ENCODE data around the gene ANKRD22. TPM values are rescaled to one million over a fixed set of nuclear protein-coding genes. Genes with fewer than 3 reads are reported as not detected.
"Not testable (repeated sequence)": the region's sequence is repeated elsewhere in the genome, so short reads cannot be mapped to it uniquely, and the experiment has no call there.

The ANKRD22 gene
- total RNA-seq, 1 donor from 2014 or later = not detected

DNA sequence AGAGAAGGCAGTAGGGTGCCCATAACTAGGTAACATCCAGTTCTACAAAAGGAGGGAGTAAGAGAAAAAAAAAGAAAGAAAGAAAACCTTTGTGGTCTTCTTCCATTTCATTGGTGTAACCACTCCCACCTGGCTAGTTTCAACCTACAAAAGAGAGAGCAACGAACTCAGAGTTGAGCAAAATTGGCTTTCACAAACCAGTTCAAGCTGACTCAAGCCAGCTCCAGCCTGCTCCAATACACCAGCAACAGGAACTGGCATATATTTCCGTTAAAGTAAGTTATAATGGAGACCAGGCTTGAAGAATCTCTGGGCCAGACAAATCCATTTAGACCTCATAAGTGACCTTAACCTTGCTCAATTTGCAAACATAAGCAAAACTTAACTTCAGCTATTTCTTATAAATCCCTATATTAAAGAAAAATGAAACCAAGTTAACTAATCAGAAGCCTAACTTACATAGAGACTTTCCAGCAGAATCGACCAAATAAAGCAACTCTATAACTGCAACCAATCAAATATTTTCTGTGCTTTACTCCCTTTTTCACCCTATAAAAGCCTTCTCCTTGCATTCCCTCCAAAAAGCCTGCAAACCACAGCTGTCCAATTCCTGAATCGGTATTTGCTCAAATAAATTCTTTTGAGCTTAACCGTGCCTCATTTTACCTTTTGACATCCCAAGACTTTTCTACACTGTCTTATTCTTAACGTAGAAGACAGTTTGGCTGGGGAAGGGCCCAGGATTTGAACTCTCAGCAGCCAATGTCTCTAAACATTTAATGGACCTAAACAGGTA, 10.1 kb downstream of the ANKRD22 start:
- Mint-ChIP-seq H3K4me1 (no peaks in the 10 kb centered on the region), H3K9me3 (peaks cover 2% of the 10 kb centered on the region), H3K27me3 (ENCODE audit: low read depth) (no peaks in the 10 kb centered on the region), H3K36me3 (ENCODE audit: low read depth) (no peaks in the 10 kb centered on the region), H3K4me3 (no peak overlapping the region), H3K27ac (ENCODE audit: unreplicated experiment) (no peak overlapping the region)
- TF ChIP-seq, protein P1, sequence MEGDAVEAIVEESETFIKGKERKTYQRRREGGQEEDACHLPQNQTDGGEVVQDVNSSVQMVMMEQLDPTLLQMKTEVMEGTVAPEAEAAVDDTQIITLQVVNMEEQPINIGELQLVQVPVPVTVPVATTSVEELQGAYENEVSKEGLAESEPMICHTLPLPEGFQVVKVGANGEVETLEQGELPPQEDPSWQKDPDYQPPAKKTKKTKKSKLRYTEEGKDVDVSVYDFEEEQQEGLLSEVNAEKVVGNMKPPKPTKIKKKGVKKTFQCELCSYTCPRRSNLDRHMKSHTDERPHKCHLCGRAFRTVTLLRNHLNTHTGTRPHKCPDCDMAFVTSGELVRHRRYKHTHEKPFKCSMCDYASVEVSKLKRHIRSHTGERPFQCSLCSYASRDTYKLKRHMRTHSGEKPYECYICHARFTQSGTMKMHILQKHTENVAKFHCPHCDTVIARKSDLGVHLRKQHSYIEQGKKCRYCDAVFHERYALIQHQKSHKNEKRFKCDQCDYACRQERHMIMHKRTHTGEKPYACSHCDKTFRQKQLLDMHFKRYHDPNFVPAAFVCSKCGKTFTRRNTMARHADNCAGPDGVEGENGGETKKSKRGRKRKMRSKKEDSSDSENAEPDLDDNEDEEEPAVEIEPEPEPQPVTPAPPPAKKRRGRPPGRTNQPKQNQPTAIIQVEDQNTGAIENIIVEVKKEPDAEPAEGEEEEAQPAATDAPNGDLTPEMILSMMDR (conservative IDR thresholded peaks at IDR 0.05) = no peak
- DNase-seq (ENCODE audit: low read depth, low spot score) = no peak

DNA sequence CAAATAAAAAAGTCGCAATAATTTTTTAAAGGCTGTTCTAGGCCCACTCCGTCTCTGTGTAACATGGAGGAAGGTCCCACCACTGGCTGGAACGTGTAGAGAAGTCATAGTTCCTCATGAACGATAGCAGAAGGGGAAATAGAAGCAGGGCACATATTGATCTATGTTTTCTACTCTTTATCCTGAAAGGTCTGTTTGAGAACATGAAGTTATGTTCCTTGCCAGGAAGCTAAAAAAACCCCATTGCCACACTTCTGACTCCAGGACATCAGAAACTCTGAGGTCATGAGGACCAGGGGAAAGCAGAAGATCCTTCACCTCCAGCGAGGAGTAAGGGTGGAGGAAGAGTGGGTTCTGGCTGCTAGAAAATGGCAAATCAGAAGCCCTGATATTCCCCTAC, 10.8 kb downstream of the ANKRD22 start:
- Mint-ChIP-seq H3K4me3 (no peak overlapping the region), H3K9me3 (peaks cover 2% of the 10 kb centered on the region), H3K27ac (ENCODE audit: unreplicated experiment) (no peak overlapping the region), H3K36me3 (ENCODE audit: low read depth) (no peaks in the 10 kb centered on the region), H3K4me1 (no peaks in the 10 kb centered on the region), H3K27me3 (ENCODE audit: low read depth) (no peaks in the 10 kb centered on the region)
- TF ChIP-seq, protein P1 (conservative IDR thresholded peaks at IDR 0.05) = no peak
- no peak for DNase-seq (ENCODE audit: low read depth, low spot score)

DNA sequence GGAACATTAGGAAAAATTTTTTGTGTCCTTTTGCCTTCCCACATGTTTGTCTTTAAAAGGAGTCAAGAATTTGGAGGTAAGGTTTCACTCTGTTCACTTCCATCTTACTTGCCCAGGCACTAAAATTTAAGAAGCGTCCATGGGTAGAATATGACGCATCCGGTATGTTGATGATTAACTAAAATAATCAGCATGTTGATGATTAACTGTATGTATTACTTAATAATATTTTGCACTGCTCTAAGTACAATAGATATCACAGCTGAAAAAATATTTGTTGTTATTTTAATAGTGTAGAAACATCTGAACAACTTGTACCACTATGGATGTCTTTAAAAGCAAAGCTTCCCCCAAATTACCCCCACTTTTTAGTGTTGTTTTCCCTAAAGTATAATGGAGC, 11.5 kb downstream of the ANKRD22 start:
- Mint-ChIP-seq H3K9me3 (no peaks in the 10 kb centered on the region), H3K27me3 (ENCODE audit: low read depth) (no peaks in the 10 kb centered on the region), H3K4me3 (no peak overlapping the region), H3K27ac (ENCODE audit: unreplicated experiment) (no peak overlapping the region), H3K4me1 (no peaks in the 10 kb centered on the region), H3K36me3 (ENCODE audit: low read depth) (no peaks in the 10 kb centered on the region)
- TF ChIP-seq, protein P1 (conservative IDR thresholded peaks at IDR 0.05) = no peak
- DNase-seq (ENCODE audit: low read depth, low spot score) = no peak

DNA sequence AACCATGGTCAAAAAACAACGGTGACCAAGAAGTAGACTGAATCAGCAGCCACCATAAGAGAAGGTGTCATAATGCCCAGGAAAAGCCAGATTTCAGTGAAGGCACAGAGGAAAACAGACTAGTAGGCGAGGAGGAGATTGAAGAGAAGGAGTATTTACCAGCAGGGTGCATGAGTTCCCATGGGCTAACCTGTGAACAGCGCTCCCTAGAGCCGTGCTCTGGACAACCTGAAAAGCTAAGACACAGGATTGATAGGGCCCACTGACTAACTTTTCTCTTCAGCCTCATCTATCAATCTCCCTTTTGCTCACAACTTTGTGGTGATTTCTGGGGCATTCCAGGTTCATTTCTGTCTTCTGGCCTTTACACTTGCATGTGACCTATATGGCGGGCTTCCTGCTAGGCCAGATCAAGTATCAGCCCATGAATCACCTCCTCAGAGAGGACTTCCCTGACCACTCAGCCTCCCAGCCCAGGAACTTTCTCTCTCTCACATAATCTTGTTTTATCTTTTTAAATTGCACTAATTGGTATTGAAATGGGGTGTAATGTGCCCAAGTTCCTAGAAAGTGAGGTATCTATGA, 12.8 kb downstream of the ANKRD22 start:
- Mint-ChIP-seq H3K27ac (ENCODE audit: unreplicated experiment) (no peak overlapping the region), H3K36me3 (ENCODE audit: low read depth) (no peaks in the 10 kb centered on the region), H3K4me1 (no peaks in the 10 kb centered on the region), H3K9me3 (no peaks in the 10 kb centered on the region), H3K4me3 (no peak overlapping the region), H3K27me3 (ENCODE audit: low read depth) (peaks cover under 1% of the 10 kb centered on the region)
- no peak for DNase-seq (ENCODE audit: low read depth, low spot score)
- TF ChIP-seq, protein P1 (conservative IDR thresholded peaks at IDR 0.05) = no peak

DNA sequence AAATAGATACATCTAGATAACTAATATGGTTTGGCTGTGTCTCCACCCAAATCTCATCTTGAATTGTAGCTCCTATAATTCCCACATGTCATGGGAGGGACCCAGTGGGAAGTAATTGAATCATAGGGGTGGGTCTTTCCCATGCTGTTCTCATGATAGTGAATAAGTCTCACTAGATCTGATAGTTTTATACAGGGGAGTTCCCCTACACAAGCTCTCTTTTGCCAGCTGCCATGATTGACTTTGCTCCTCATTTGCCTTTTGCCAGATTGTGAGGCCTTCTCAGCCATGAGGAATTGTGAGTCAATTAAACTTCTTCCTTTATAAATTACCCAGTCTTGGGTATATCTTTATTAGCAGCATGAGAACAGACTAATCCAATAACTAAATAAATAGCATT, 14.0 kb downstream of the ANKRD22 start:
- H3K9me3 Mint-ChIP-seq; H3K36me3 Mint-ChIP-seq (ENCODE audit: low read depth); H3K4me1 Mint-ChIP-seq; H3K4me3 Mint-ChIP-seq; H3K27ac Mint-ChIP-seq (ENCODE audit: unreplicated experiment); DNase-seq (ENCODE audit: low read depth, low spot score); H3K27me3 Mint-ChIP-seq (ENCODE audit: low read depth): not testable (repeated sequence)

DNA sequence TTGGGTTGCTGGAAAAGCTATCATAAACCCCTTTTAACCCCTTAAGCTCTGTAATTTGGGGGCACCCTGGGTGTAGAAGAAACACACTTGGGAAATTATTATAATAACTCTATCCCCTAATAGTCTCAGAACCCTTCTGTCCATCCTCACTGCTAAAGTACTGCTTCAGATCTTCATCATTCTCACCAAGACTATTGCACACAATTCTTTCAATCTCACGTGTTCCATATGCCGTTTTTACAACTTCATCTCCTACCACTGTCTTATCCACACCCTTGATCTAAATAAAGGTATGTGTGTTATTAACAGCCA, 15.8 kb downstream of the ANKRD22 start:
- Mint-ChIP-seq H3K27me3 (ENCODE audit: low read depth) (peaks cover 6% of the 10 kb centered on the region), H3K27ac (ENCODE audit: unreplicated experiment) (no peak overlapping the region), H3K36me3 (ENCODE audit: low read depth) (no peaks in the 10 kb centered on the region), H3K9me3 (no peaks in the 10 kb centered on the region), H3K4me3 (no peak overlapping the region), H3K4me1 (no peaks in the 10 kb centered on the region)
- TF ChIP-seq, protein P1 (conservative IDR thresholded peaks at IDR 0.05) = no peak
- DNase-seq (ENCODE audit: low read depth, low spot score) = no peak
